ENCODE results near the gene P4HB. TPM values are rescaled to one million over a fixed set of nuclear protein-coding genes. Genes with fewer than 3 reads are reported as not detected.

P4HB gene
- total RNA-seq, 6 experiments from 2014 or later, result 856 to 5,039 (median 1,455) TPM

GRCh38 chr17:81805707-81806460 lies 54.5 kb downstream of the P4HB start:
- 40% methylated on average over 3 of the region's 18 CpGs for WGBS (ENCODE audit: insufficient coverage, low coverage, low lambda C conversion rate, missing lambda C conversion rate)
- intact Hi-C loops (cut with DNase I), result no loop called here
- TF ChIP-seq POLR2A (IDR thresholded peaks at IDR 0.05), result no peak
- no peak for TF ChIP-seq CTCF (IDR thresholded peaks at IDR 0.05)
- H3K4me3 ChIP-seq, result peak overlapping the region in 2 of 3 donors; percentile 70 to 86
- no peaks in the 10 kb centered on the region for H3K9me3 ChIP-seq
- no peaks in the 10 kb centered on the region for H3K27me3 ChIP-seq
- H3K36me3 ChIP-seq, result no peaks in the 10 kb centered on the region
- H3K4me1 ChIP-seq, result peaks cover 0 to 17% (median 6%) of the 10 kb centered on the region in 4 donors
- H3K27ac ChIP-seq, result peak overlapping the region in 1 of 3 donors; percentile 79
- ATAC-seq (no peak), DNase-seq (peak in 1 of 3 donors; percentile 45)

GRCh38 chr17:81804559-81805399 lies 55.6 kb downstream of the P4HB start:
- peak; percentile 68 to 78 (median 76) for ATAC-seq
- TF ChIP-seq POLR2A (IDR thresholded peaks at IDR 0.05), result no peak
- TF ChIP-seq CTCF (IDR thresholded peaks at IDR 0.05), result no peak
- Histone ChIP-seq H3K9me3 (no peaks in the 10 kb centered on the region), H3K4me3 (peak overlapping the region; percentile 54 to 86 (median 70)), H3K27ac (peak overlapping the region in 2 of 3 donors; percentile 79 to 80), H3K4me1 (peaks cover 0 to 17% (median 6%) of the 10 kb centered on the region in 4 donors), H3K27me3 (no peaks in the 10 kb centered on the region), H3K36me3 (no peaks in the 10 kb centered on the region)
- WGBS (ENCODE audit: insufficient coverage, low coverage, low lambda C conversion rate, missing lambda C conversion rate), result 8% methylated on average over 12 of the region's 65 CpGs
- DNase-seq, result peak; percentile 57 to 87 (median 82)
- intact Hi-C loops (cut with DNase I), result no loop called here

- ATAC-seq, result peak in 2 of 4 donors; percentile 7 to 23
- peak in 2 of 3 donors; percentile 49 to 60 for DNase-seq
- peak within 1 kb of the TSS; percentile 54 to 86 (median 70) for H3K4me3 ChIP-seq
- H3K36me3 ChIP-seq, result no peaks in the 10 kb centered on the region
- no peak for TF ChIP-seq POLR2A (IDR thresholded peaks at IDR 0.05)
- TF ChIP-seq CTCF (IDR thresholded peaks at IDR 0.05), result no peak
- H3K27ac ChIP-seq, result peak within 1 kb of the TSS in 2 of 3 donors; percentile 79 to 80
- H3K27me3 ChIP-seq, result no peaks in the 10 kb centered on the region
- intact Hi-C loops (cut with DNase I), result no loop called here
- H3K4me1 ChIP-seq, result peaks cover 0 to 17% (median 6%) of the 10 kb centered on the region in 4 donors
- no peaks in the 10 kb centered on the region for H3K9me3 ChIP-seq
- WGBS (ENCODE audit: insufficient coverage, low coverage, low lambda C conversion rate, missing lambda C conversion rate), result 0% methylated on average over 18 of the region's 110 CpGs
These were observed 56.4 kb downstream of the P4HB start, which contains the start of gene GCGR for GRCh38 chr17:81803728-81804558. Gene GCGR (plus strand): TSS chr17:81804150. CDS start chr17:81809019, 4,869 bp downstream.
